ENCODE data around the gene FBLN5.

DNA sequence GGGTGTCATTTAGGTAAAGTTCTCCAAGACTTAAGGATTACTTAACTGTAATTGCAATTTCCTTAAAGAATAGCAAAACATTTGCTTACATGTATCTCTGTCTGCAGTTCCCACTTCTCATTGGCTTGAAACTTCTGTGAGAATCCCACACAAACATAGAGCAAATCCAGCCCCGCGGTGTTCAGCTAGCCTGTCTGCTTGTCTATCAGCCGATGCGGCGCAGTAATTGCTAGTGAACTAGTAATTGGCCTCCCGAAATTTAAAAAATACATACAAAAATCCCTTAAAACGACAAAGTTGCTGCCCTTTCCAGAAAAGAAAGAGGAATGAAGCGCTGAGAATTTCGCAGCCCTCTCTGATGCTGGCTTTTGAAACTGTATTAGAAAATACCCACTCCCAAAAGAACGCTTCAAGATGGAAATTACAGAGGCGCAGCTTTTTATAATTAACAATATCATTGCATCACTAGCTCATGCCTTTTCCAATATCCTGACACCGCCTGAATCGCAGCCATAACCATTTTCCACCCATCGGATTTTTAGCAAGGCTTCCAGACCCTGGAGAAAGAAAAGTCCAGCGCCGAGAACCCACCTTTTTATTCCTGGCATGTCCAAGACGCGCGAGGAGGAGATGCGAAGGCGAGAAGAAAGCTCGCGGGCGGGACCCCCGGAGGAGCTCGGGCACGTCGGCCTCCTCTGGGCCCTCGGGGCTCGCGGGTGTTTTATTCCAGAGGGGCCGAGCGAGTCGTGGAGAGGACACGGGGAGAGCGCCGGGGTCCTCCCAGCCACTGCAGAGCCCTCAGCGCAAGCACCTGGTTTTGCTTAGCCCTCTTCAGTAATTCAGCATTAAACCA lies 646 bp downstream of the FBLN5 start:
- TF ChIP-seq POLR2AphosphoS5 (IDR thresholded peaks at IDR 0.05) = no peak
- TF ChIP-seq, protein P1, sequence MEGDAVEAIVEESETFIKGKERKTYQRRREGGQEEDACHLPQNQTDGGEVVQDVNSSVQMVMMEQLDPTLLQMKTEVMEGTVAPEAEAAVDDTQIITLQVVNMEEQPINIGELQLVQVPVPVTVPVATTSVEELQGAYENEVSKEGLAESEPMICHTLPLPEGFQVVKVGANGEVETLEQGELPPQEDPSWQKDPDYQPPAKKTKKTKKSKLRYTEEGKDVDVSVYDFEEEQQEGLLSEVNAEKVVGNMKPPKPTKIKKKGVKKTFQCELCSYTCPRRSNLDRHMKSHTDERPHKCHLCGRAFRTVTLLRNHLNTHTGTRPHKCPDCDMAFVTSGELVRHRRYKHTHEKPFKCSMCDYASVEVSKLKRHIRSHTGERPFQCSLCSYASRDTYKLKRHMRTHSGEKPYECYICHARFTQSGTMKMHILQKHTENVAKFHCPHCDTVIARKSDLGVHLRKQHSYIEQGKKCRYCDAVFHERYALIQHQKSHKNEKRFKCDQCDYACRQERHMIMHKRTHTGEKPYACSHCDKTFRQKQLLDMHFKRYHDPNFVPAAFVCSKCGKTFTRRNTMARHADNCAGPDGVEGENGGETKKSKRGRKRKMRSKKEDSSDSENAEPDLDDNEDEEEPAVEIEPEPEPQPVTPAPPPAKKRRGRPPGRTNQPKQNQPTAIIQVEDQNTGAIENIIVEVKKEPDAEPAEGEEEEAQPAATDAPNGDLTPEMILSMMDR (IDR thresholded peaks at IDR 0.05) = no peak
- no peak for TF ChIP-seq EP300 (IDR thresholded peaks at IDR 0.05)
- no peak for TF ChIP-seq POLR2A (IDR thresholded peaks at IDR 0.05; ENCODE audit: low read depth)
